Measurements from ENCODE around the gene LHFPL6. TPM values are rescaled to one million over a fixed set of nuclear protein-coding genes. Genes with fewer than 3 reads are reported as not detected.

LHFPL6 gene
- total RNA-seq, 1 donor = 57.9 TPM

GRCh38 chr13:39563470-39563735 lies 39.6 kb downstream of the LHFPL6 start:
- DNase-seq (ENCODE audit: low read depth) = no peak
- H3K4me3 ChIP-seq (ENCODE audit: low read depth, low read length) = no peak overlapping the region
- TF ChIP-seq CTCF (IDR thresholded peaks at IDR 0.05; ENCODE audit: insufficient read depth, low read depth, low read length) = no peak

- no peak for DNase-seq (ENCODE audit: low read depth)
These were observed 41.0 kb downstream of the LHFPL6 start for GRCh38 chr13:39561971-39562370.

GRCh38 chr13:39559847-39560246 lies 43.1 kb downstream of the LHFPL6 start:
- no peak for TF ChIP-seq CTCF (IDR thresholded peaks at IDR 0.05; ENCODE audit: insufficient read depth, low read depth, low read length)
- no peak for DNase-seq (ENCODE audit: low read depth)
- no peak overlapping the region for H3K4me3 ChIP-seq (ENCODE audit: low read depth, low read length)

More at GRCh38 chr13:39561971-39562370, 41.0 kb downstream of the LHFPL6 start:
- no peak for TF ChIP-seq CTCF (IDR thresholded peaks at IDR 0.05; ENCODE audit: insufficient read depth, low read depth, low read length)
- no peak overlapping the region for H3K4me3 ChIP-seq (ENCODE audit: low read depth, low read length)

GRCh38 chr13:39557285-39557955 lies 45.6 kb downstream of the LHFPL6 start:
- no peak for TF ChIP-seq CTCF (IDR thresholded peaks at IDR 0.05; ENCODE audit: insufficient read depth, low read depth, low read length)
- DNase-seq (ENCODE audit: low read depth) = no peak

GRCh38 chr13:39556866-39557265 lies 46.1 kb downstream of the LHFPL6 start:
- H3K4me3 ChIP-seq (ENCODE audit: low read depth, low read length) = no peak overlapping the region
- no peak for DNase-seq (ENCODE audit: low read depth)
- TF ChIP-seq CTCF (IDR thresholded peaks at IDR 0.05; ENCODE audit: insufficient read depth, low read depth, low read length) = no peak

More at GRCh38 chr13:39557285-39557955, 45.6 kb downstream of the LHFPL6 start:
- H3K4me3 ChIP-seq (ENCODE audit: low read depth, low read length) = no peak overlapping the region

- no peak for DNase-seq (ENCODE audit: low read depth)
- no peak for TF ChIP-seq CTCF (IDR thresholded peaks at IDR 0.05; ENCODE audit: insufficient read depth, low read depth, low read length)
These were observed 48.6 kb downstream of the LHFPL6 start for GRCh38 chr13:39554371-39554770.

GRCh38 chr13:39552246-39552645 lies 50.7 kb downstream of the LHFPL6 start:
- no peak for TF ChIP-seq CTCF (IDR thresholded peaks at IDR 0.05; ENCODE audit: insufficient read depth, low read depth, low read length)
- DNase-seq (ENCODE audit: low read depth) = no peak

More at GRCh38 chr13:39554371-39554770, 48.6 kb downstream of the LHFPL6 start:
- no peak overlapping the region for H3K4me3 ChIP-seq (ENCODE audit: low read depth, low read length)

More at GRCh38 chr13:39552246-39552645, 50.7 kb downstream of the LHFPL6 start:
- no peak overlapping the region for H3K4me3 ChIP-seq (ENCODE audit: low read depth, low read length)

Data from fibroblast of villous mesenchyme (primary cell).